ENCODE data around the gene NYAP2.

- TF ChIP-seq, protein P1, sequence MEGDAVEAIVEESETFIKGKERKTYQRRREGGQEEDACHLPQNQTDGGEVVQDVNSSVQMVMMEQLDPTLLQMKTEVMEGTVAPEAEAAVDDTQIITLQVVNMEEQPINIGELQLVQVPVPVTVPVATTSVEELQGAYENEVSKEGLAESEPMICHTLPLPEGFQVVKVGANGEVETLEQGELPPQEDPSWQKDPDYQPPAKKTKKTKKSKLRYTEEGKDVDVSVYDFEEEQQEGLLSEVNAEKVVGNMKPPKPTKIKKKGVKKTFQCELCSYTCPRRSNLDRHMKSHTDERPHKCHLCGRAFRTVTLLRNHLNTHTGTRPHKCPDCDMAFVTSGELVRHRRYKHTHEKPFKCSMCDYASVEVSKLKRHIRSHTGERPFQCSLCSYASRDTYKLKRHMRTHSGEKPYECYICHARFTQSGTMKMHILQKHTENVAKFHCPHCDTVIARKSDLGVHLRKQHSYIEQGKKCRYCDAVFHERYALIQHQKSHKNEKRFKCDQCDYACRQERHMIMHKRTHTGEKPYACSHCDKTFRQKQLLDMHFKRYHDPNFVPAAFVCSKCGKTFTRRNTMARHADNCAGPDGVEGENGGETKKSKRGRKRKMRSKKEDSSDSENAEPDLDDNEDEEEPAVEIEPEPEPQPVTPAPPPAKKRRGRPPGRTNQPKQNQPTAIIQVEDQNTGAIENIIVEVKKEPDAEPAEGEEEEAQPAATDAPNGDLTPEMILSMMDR (IDR thresholded peaks at IDR 0.05), result no peak
- TF ChIP-seq ZNF219 (CRISPR knock-in tag; IDR thresholded peaks at IDR 0.05; ENCODE audit: borderline replicate concordance), result no peak
- TF ChIP-seq, protein P2, sequence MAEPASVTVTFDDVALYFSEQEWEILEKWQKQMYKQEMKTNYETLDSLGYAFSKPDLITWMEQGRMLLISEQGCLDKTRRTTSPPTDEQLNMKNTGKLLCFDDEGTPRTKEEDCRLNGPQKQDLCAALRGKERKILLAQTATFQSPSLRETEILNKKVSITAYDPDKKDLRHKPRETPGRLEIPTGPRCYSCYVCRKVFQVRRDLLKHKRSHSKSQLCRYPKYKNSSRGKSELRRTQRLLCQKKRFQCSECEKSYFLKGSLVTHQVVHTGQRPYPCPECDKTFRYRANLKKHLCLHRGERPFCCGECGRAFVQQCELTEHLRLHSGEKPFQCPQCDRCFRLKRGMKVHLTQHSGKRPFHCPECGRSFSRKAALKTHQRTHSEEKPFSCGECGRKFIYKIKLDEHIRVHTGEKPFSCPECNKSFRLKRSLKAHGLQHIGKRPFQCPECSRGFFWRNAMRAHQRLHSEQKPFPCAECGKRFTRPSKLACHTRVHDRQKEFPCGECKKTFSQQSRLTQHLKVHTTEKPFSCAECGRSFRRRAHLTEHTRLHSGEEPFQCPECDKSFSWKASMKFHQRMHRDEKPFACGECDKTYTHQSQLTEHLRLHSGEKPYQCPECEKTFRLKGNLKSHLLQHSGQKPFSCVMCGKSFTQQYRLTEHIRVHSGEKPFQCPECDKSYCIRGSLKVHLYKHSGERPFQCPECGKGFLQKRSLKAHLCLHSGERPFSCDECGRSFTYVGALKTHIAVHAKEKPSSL (CRISPR knock-in tag; conservative IDR thresholded peaks at IDR 0.05), result no peak
Measured at GRCh38 chr2:225464346-225465025, 65.0 kb downstream of the NYAP2 start.

All from WTC11 (cell line).